ENCODE results near the gene IL5RA.

GRCh38 chr3:3066378-3066777, 43.8 kb downstream of the IL5RA start:
- TF ChIP-seq POLR2AphosphoS5 (IDR thresholded peaks at IDR 0.05; ENCODE audit: low read depth, low read length), result no peak
- no peak for TF ChIP-seq POLR2A (IDR thresholded peaks at IDR 0.05; ENCODE audit: low read depth, low read length)
